Mesendoderm (in vitro differentiated cells): Measurements from ENCODE around the gene FAM185A.
"Not testable (repeated sequence)": the region's sequence is repeated elsewhere in the genome, so short reads cannot be mapped to it uniquely, and the experiment has no call there.

Experiments used
- DNase-seq: peaks from one replicate; pipeline ENCODE4 v3.0.0; 2013
- H2AK5ac ChIP-seq: 2 replicates; pipeline ENCODE4 v1.6.1; 2013; ENCODE audit warnings: low read length, inconsistent platforms
- H2BK120ac ChIP-seq: 2 replicates; pipeline ENCODE4 v1.6.1; 2013; ENCODE audit warnings: low read depth, mild to moderate bottlenecking, low read length, moderate library complexity, mixed read lengths
- H2BK15ac ChIP-seq: replicated peaks from 2 replicates; pipeline ENCODE4 v1.6.1; 2013; ENCODE audit warnings: low read depth, mild to moderate bottlenecking, moderate library complexity
- H2BK5ac ChIP-seq: 2 replicates; pipeline ENCODE4 v1.6.1; 2013; ENCODE audit warnings: low read length, inconsistent platforms
- H3K18ac ChIP-seq: 2 replicates; pipeline ENCODE4 v1.6.1; 2013; ENCODE audit warnings: mild to moderate bottlenecking, low read length, mixed read lengths
- H3K23ac ChIP-seq: one replicate; pipeline ENCODE4 v1.6.1; 2013; ENCODE audit warnings: low read length
- H3K27ac ChIP-seq: 2 replicates; pipeline ENCODE4 v1.5.1; 2013; ENCODE audit warnings: low read depth, mild to moderate bottlenecking, inconsistent platforms, low read length, moderate library complexity
- H3K27me3 ChIP-seq: 2 replicates; pipeline ENCODE4 v1.6.1; 2013; ENCODE audit warnings: low read length, control low read depth, mild to moderate bottlenecking, inconsistent platforms; ENCODE audit not compliant: insufficient read depth, poor library complexity
- H3K36me3 ChIP-seq: 2 replicates; pipeline ENCODE4 v1.6.1; 2013; ENCODE audit warnings: low read length, inconsistent platforms; ENCODE audit not compliant: control insufficient read depth, insufficient read depth
- H3K4ac ChIP-seq: one replicate; pipeline ENCODE4 v1.6.1; 2013; ENCODE audit warnings: low read depth, mild to moderate bottlenecking, low read length, moderate library complexity
- H3K4me1 ChIP-seq: 2 replicates; pipeline ENCODE4 v1.6.1; 2013; ENCODE audit warnings: low read depth, low read length, inconsistent platforms; ENCODE audit not compliant: control insufficient read depth
- H3K4me2 ChIP-seq: 2 replicates; pipeline ENCODE4 v1.6.1; 2013; ENCODE audit warnings: low read length
- H3K4me3 ChIP-seq: 2 replicates; pipeline ENCODE4 v1.5.1; 2013; ENCODE audit warnings: mild to moderate bottlenecking, low read length
- H3K56ac ChIP-seq: one replicate; pipeline ENCODE4 v1.6.1; 2013; ENCODE audit warnings: low read length
- H3K79me1 ChIP-seq: 2 replicates; pipeline ENCODE4 v1.6.1; 2013; ENCODE audit warnings: low read length, inconsistent platforms
- H3K79me2 ChIP-seq: 2 replicates; pipeline ENCODE4 v1.6.1; 2013; ENCODE audit warnings: mild to moderate bottlenecking, low read length; ENCODE audit not compliant: control insufficient read depth, insufficient read depth
- H3K9ac ChIP-seq: 2 replicates; pipeline ENCODE4 v1.6.1; 2013; ENCODE audit warnings: low read length, inconsistent platforms
- H4K5ac ChIP-seq: one replicate; pipeline ENCODE4 v1.6.1; 2013; ENCODE audit warnings: low read length
- H4K8ac ChIP-seq: one replicate; pipeline ENCODE4 v1.6.1; 2013; ENCODE audit warnings: low read depth, mild to moderate bottlenecking, control low read depth, low read length, moderate library complexity
- WGBS: extraction: QIAGEN DNeasy Blood & Tissue Kit; methylation state at CpG from one replicate; pipeline ENCODE4 v1.1.7; 2013; ENCODE audit warnings: low lambda C conversion rate, missing lambda C conversion rate; ENCODE audit not compliant: insufficient coverage; ENCODE audit errors: extremely low coverage; 5-methylcytosine and 5-hydroxymethylcytosine counted together

Gene FAM185A

GRCh38 chr7:102763295-102763905 lies 14.6 kb downstream of the FAM185A start:
- not testable (repeated sequence) for H2BK5ac ChIP-seq, H3K23ac ChIP-seq, H3K4me1 ChIP-seq, H3K79me1 ChIP-seq, H3K27me3 ChIP-seq, H2BK120ac ChIP-seq, H2AK5ac ChIP-seq, H3K4me2 ChIP-seq, H3K79me2 ChIP-seq, H3K56ac ChIP-seq, H4K8ac ChIP-seq, H3K4me3 ChIP-seq, H4K5ac ChIP-seq, H2BK15ac ChIP-seq, H3K9ac ChIP-seq, H3K4ac ChIP-seq, H3K27ac ChIP-seq, H3K18ac ChIP-seq, DNase-seq, H3K36me3 ChIP-seq
- no CpG with 5 or more reads among the region's 6 CpGs for WGBS

GRCh38 chr7:102769657-102770192 lies 20.9 kb downstream of the FAM185A start:
- not testable (repeated sequence) for H3K36me3 ChIP-seq, H3K18ac ChIP-seq, H3K4me2 ChIP-seq, H2BK15ac ChIP-seq, H3K9ac ChIP-seq, H3K4me1 ChIP-seq, H3K23ac ChIP-seq, H3K79me1 ChIP-seq, H3K27me3 ChIP-seq, H4K8ac ChIP-seq, H3K4ac ChIP-seq, H3K27ac ChIP-seq, H3K4me3 ChIP-seq, H3K79me2 ChIP-seq, H2AK5ac ChIP-seq, H3K56ac ChIP-seq, DNase-seq, H2BK5ac ChIP-seq, H4K5ac ChIP-seq, H2BK120ac ChIP-seq
- WGBS: no CpG with 5 or more reads among the region's 3 CpGs

GRCh38 chr7:102770467-102770866 lies 21.7 kb downstream of the FAM185A start:
- no CpG with 5 or more reads among the region's 3 CpGs for WGBS
- not testable (repeated sequence) for H3K9ac ChIP-seq, H3K56ac ChIP-seq, DNase-seq, H3K79me2 ChIP-seq, H2BK5ac ChIP-seq, H2BK15ac ChIP-seq, H3K18ac ChIP-seq, H3K27ac ChIP-seq, H3K23ac ChIP-seq, H3K4me2 ChIP-seq, H3K36me3 ChIP-seq, H3K4me1 ChIP-seq, H3K4ac ChIP-seq, H4K8ac ChIP-seq, H3K27me3 ChIP-seq, H2BK120ac ChIP-seq, H2AK5ac ChIP-seq, H3K79me1 ChIP-seq, H4K5ac ChIP-seq, H3K4me3 ChIP-seq

DNA sequence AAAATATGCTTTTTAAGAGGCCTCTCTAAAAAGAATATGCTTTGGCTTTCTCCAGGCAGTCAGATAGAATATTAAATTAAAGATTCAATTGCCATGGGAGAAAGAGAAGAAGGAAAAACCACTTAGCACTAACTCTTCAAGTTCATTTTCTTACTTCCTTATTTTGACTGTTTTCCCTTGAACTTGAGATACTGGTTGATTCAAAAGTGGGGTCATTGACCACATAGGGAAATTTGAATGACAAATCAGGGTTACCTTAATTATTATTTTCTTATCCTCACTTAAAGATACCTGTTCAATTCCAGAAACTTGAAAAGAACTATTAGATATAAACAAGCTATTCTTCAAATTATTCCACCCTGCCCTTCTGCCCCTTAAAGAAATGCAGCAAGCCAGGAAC lies 27.4 kb downstream of the FAM185A start:
- H3K36me3 ChIP-seq, H3K9ac ChIP-seq, H4K8ac ChIP-seq, H3K79me2 ChIP-seq, H3K56ac ChIP-seq, DNase-seq, H4K5ac ChIP-seq, H3K4me2 ChIP-seq, H3K4me1 ChIP-seq, H2BK15ac ChIP-seq, H3K18ac ChIP-seq, H3K4ac ChIP-seq, H2AK5ac ChIP-seq, H3K27ac ChIP-seq, H3K23ac ChIP-seq, H2BK120ac ChIP-seq, H3K27me3 ChIP-seq, H3K79me1 ChIP-seq, H3K4me3 ChIP-seq, H2BK5ac ChIP-seq: not testable (repeated sequence)

- H2AK5ac ChIP-seq, H3K4ac ChIP-seq, H2BK120ac ChIP-seq, H3K27me3 ChIP-seq, H3K9ac ChIP-seq, DNase-seq, H3K36me3 ChIP-seq, H3K4me1 ChIP-seq, H3K27ac ChIP-seq, H3K56ac ChIP-seq, H3K4me2 ChIP-seq, H3K4me3 ChIP-seq, H3K79me1 ChIP-seq, H2BK5ac ChIP-seq, H3K18ac ChIP-seq, H3K23ac ChIP-seq, H4K8ac ChIP-seq, H3K79me2 ChIP-seq, H4K5ac ChIP-seq, H2BK15ac ChIP-seq: not testable (repeated sequence)
- WGBS: no CpG with 5 or more reads among the region's 3 CpGs
Measured at GRCh38 chr7:102778663-102779062, 29.9 kb downstream of the FAM185A start.

DNA sequence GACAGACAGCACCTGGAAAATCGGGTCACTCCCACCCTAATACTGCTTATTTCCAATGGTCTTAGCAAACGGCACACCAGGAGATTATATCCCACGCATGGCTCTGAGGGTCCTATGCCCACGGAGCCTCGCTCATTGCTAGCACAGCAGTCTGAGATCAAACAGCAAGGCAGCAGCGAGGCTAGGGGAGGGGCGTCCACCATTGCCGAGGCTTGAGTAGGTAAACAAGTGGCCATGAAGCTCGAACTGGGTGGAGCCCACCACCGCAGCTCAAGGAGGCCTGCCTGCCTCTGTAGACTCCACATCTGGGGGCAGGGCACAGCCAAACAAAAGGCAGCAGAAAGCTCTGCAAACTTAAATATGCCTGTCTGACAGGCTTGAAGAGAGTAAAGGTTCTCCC lies 32.1 kb downstream of the FAM185A start:
- not testable (repeated sequence) for H4K5ac ChIP-seq, H3K4ac ChIP-seq, H3K56ac ChIP-seq, H4K8ac ChIP-seq, H3K18ac ChIP-seq, H2BK5ac ChIP-seq, H3K36me3 ChIP-seq, DNase-seq, H2BK120ac ChIP-seq, H3K27ac ChIP-seq, H2AK5ac ChIP-seq, H3K27me3 ChIP-seq, H3K4me1 ChIP-seq, H3K79me2 ChIP-seq, H3K23ac ChIP-seq, H3K79me1 ChIP-seq, H3K9ac ChIP-seq, H3K4me2 ChIP-seq, H2BK15ac ChIP-seq, H3K4me3 ChIP-seq
- WGBS: no CpG with 5 or more reads among the region's 10 CpGs
